HEK293 (cell line): ENCODE data around the gene ARID5A.

Experiments used
- CTCF ChIA-PET: fragments of 350-600 bp; formaldehyde crosslinking; extraction: SDS; loops from one replicate; lab custom pipeline; 2021; ENCODE audit warnings: antibody characterized with exemption; lab: Yijun Ruan, JAX
- POLR2A ChIA-PET: fragments of 300-600 bp; formaldehyde crosslinking; extraction: SDS; loops from one replicate; lab custom pipeline; 2020; ENCODE audit warnings: antibody characterized with exemption, inconsistent platforms; lab: Yijun Ruan, JAX
- H3K27ac ChIP-seq: fragments of 200-500 bp; sonication (Bioruptor generic); 2 replicates; pipeline ENCODE4 v1.5.1; 2014; ENCODE audit warnings: low read depth, low read length, control low read depth, inconsistent platforms; ENCODE audit errors: extremely low read depth
- H3K36me3 ChIP-seq, 2 experiments: fragments of 200-500 bp in 1 of 2; sonication (Bioruptor generic) in 1 of 2; 1 replicate in 1 of 2; 2 replicates in 1 of 2; pipeline ENCODE4 v1.5.1; 2014 to 2017; ENCODE audit warnings: inconsistent platforms in 2 of 2, low read length in 2 of 2; ENCODE audit not compliant: control insufficient read depth in 2 of 2, insufficient read depth in 1 of 2
- H3K4me1 ChIP-seq: fragments of 200-500 bp; sonication (Bioruptor generic); 2 replicates; pipeline ENCODE4 v1.5.1; 2014; ENCODE audit warnings: mild to moderate bottlenecking, low read length, inconsistent platforms; ENCODE audit not compliant: control insufficient read depth, insufficient read depth
- H3K4me3 ChIP-seq: 2 replicates; pipeline ENCODE4 v1.5.1; 2011; ENCODE audit warnings: low read depth, mild to moderate bottlenecking, control low read depth, low read length, moderate library complexity
- H3K9me3 ChIP-seq: fragments of 200-500 bp; sonication (Bioruptor generic); 2 replicates; pipeline ENCODE4 v1.5.1; 2014; ENCODE audit warnings: low read depth, low read length, inconsistent platforms; ENCODE audit not compliant: control insufficient read depth, insufficient read depth
- GFI1B ChIP-seq: fragments of 450-650 bp; formaldehyde crosslinking; IDR thresholded peaks from 2 replicates; pipeline ENCODE4 v1.5.1; 2016; ENCODE audit warnings: missing biosample characterization, missing genetic modification characterization
- GLIS2 ChIP-seq: fragments of 450-650 bp; formaldehyde crosslinking; IDR thresholded peaks from 2 replicates; pipeline ENCODE4 v1.5.1; 2016; ENCODE audit warnings: missing biosample characterization, missing genetic modification characterization
- KLF16 ChIP-seq: fragments of 450-650 bp; formaldehyde crosslinking; IDR thresholded peaks from 2 replicates; pipeline ENCODE4 v1.5.1; 2017; ENCODE audit warnings: missing biosample characterization, missing genetic modification characterization
- KLF9 ChIP-seq: fragments of 450-650 bp; formaldehyde crosslinking; IDR thresholded peaks from 2 replicates; pipeline ENCODE4 v1.5.1; 2016; ENCODE audit warnings: missing biosample characterization, missing genetic modification characterization, low read depth
- SP2 ChIP-seq: fragments of 450-650 bp; formaldehyde crosslinking; IDR thresholded peaks from 2 replicates; pipeline ENCODE4 v1.5.1; 2016; ENCODE audit warnings: missing biosample characterization, missing genetic modification characterization
- SP3 ChIP-seq: fragments of 450-650 bp; formaldehyde crosslinking; IDR thresholded peaks from 2 replicates; pipeline ENCODE4 v1.5.1; 2016; ENCODE audit warnings: missing biosample characterization, missing genetic modification characterization
- ZBTB17 ChIP-seq: fragments of 450-650 bp; formaldehyde crosslinking; IDR thresholded peaks from 2 replicates; pipeline ENCODE4 v1.5.1; 2016; ENCODE audit warnings: missing biosample characterization, missing genetic modification characterization
- ZBTB20 ChIP-seq: fragments of 450-650 bp; formaldehyde crosslinking; IDR thresholded peaks from 2 replicates; pipeline ENCODE4 v1.5.1; 2016; ENCODE audit warnings: missing biosample characterization, missing genetic modification characterization
- ZFP41 ChIP-seq: fragments of 450-650 bp; formaldehyde crosslinking; IDR thresholded peaks from 2 replicates; pipeline ENCODE4 v1.5.1; 2016; ENCODE audit warnings: missing biosample characterization, missing genetic modification characterization, borderline replicate concordance
- ZNF211 ChIP-seq: fragments of 450-650 bp; formaldehyde crosslinking; IDR thresholded peaks from 2 replicates; pipeline ENCODE4 v1.5.1; 2016; ENCODE audit warnings: low read depth, missing biosample characterization, missing genetic modification characterization
- ZNF274 ChIP-seq, 2 experiments: fragments of 200-500 bp in 1 of 2; fragments of 450-650 bp in 1 of 2; sonication (Bioruptor generic) in 1 of 2; formaldehyde crosslinking in 1 of 2; IDR thresholded peaks; 2 replicates each; pipeline versions ENCODE4 v1.5.1 to v1.6.1; 2014 to 2016; ENCODE audit warnings: borderline replicate concordance in 1 of 2, inconsistent platforms in 1 of 2, low read length in 1 of 2, missing biosample characterization in 1 of 2, missing genetic modification characterization in 1 of 2
- ZNF335 ChIP-seq: fragments of 450-650 bp; formaldehyde crosslinking; conservative IDR thresholded peaks from 2 replicates; pipeline ENCODE4 v1.5.1; 2016; ENCODE audit warnings: missing biosample characterization, missing genetic modification characterization
- ZNF423 ChIP-seq: fragments of 450-650 bp; formaldehyde crosslinking; IDR thresholded peaks from 2 replicates; pipeline ENCODE4 v1.5.1; 2016; ENCODE audit warnings: missing biosample characterization, missing genetic modification characterization
- ZNF473 ChIP-seq: fragments of 450-650 bp; formaldehyde crosslinking; IDR thresholded peaks from 2 replicates; pipeline ENCODE4 v1.5.1; 2017; ENCODE audit warnings: missing biosample characterization, missing genetic modification characterization
- ZNF501 ChIP-seq: fragments of 450-650 bp; formaldehyde crosslinking; IDR thresholded peaks from 2 replicates; pipeline ENCODE4 v1.5.1; 2016; ENCODE audit warnings: missing biosample characterization, missing genetic modification characterization
- ZNF514 ChIP-seq: fragments of 450-650 bp; formaldehyde crosslinking; IDR thresholded peaks from 2 replicates; pipeline ENCODE4 v1.5.1; 2016; ENCODE audit warnings: missing biosample characterization, missing genetic modification characterization
- ZNF529 ChIP-seq: fragments of 450-650 bp; formaldehyde crosslinking; IDR thresholded peaks from 2 replicates; pipeline ENCODE4 v1.5.1; 2017; ENCODE audit warnings: missing genetic modification characterization, missing biosample characterization; ENCODE audit not compliant: insufficient replicate concordance
- ZNF530 ChIP-seq: fragments of 450-650 bp; formaldehyde crosslinking; IDR thresholded peaks from 2 replicates; pipeline ENCODE4 v1.5.1; 2016; ENCODE audit warnings: low read depth, missing biosample characterization, missing genetic modification characterization
- ZNF548 ChIP-seq: fragments of 450-650 bp; formaldehyde crosslinking; IDR thresholded peaks from 2 replicates; pipeline ENCODE4 v1.5.1; 2016; ENCODE audit warnings: missing biosample characterization, missing genetic modification characterization
- ZNF558 ChIP-seq: fragments of 450-650 bp; formaldehyde crosslinking; IDR thresholded peaks from 2 replicates; pipeline ENCODE4 v1.5.1; 2016; ENCODE audit warnings: missing biosample characterization, missing genetic modification characterization
- ZNF585B ChIP-seq: fragments of 450-650 bp; formaldehyde crosslinking; IDR thresholded peaks from 2 replicates; pipeline ENCODE4 v1.5.1; 2016; ENCODE audit warnings: missing biosample characterization, missing genetic modification characterization
- ZNF658 ChIP-seq: fragments of 450-650 bp; formaldehyde crosslinking; IDR thresholded peaks from 2 replicates; pipeline ENCODE4; 2016; ENCODE audit warnings: missing biosample characterization, missing genetic modification characterization
- ZNF843 ChIP-seq: fragments of 450-650 bp; formaldehyde crosslinking; IDR thresholded peaks from 2 replicates; pipeline ENCODE4 v1.5.1; 2016; ENCODE audit warnings: missing biosample characterization, missing genetic modification characterization
- ZSCAN16 ChIP-seq: fragments of 450-650 bp; formaldehyde crosslinking; IDR thresholded peaks from 2 replicates; pipeline ENCODE4 v1.5.1; 2016; ENCODE audit warnings: missing biosample characterization, missing genetic modification characterization
- ZSCAN23 ChIP-seq: fragments of 450-650 bp; formaldehyde crosslinking; IDR thresholded peaks from 2 replicates; pipeline ENCODE4 v1.5.1; 2016; ENCODE audit warnings: missing biosample characterization, missing genetic modification characterization
- TF ChIP-seq, protein P1 (sequence below): fragments of 450-650 bp; formaldehyde crosslinking; IDR thresholded peaks from 2 replicates; pipeline ENCODE4 v1.5.1; 2016; ENCODE audit warnings: missing biosample characterization, missing genetic modification characterization
- TF ChIP-seq, protein P2 (sequence below): fragments of 450-650 bp; formaldehyde crosslinking; IDR thresholded peaks from 2 replicates; pipeline ENCODE4 v1.5.1; 2017; ENCODE audit warnings: missing biosample characterization, missing genetic modification characterization
- TF ChIP-seq, protein P3 (sequence below): fragments of 450-650 bp; formaldehyde crosslinking; conservative IDR thresholded peaks from 2 replicates; pipeline ENCODE4 v1.5.1; 2016; ENCODE audit warnings: low read depth, missing biosample characterization, missing genetic modification characterization

Gene ARID5A

DNA sequence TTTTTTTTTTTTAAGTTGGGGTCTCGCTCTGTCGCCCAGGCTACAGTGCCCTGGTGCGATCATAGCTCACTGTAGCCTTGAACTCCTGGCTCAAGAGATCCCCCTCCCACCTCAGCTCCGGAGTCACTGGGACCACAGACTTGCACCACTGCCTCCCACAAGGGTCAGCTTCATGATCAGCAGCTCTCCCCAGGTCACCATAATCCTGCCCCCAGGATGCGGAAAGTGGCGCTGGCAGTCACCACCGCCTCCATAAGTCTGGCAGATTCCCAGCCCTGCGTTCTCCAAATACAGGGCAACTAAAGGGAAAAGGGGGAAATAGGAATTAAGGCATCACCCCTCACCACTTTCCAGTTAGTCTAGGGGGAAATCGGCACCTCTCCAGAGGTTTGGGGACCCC, 5.2 kb upstream of the ARID5A start (continued):
- no peak for TF ChIP-seq ZBTB17

DNA sequence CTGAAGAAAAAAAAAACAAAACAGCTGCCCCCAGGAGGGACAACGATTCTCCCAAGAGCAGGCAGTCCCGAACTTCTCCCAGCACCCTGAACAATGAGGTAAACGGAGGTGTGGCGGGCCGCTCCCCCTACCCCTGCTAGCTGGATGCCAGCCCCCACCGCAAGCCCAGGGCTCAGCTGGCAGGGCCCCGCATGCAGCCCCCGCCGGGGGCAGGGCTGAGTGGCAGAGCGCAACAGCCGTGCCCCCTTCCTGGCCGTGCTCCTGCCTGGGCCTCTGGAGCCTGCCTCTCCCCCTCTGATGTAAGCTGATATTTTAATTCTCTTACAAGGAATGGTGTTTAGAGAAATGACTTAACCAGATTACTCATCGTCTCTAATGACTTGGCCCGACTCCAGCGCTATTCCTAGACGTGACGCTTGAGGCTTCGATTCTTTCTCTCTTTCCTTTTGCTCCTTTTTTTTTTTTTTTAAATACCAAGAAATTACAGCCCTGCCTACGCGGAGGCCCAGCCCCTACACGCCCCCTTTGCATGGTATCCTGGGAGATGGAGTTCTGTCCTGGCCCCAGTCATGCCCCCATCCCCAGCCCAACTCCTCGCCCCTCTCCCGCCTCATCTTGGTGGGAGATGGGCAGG, 4.6 kb upstream of the ARID5A start:
- H3K36me3 ChIP-seq = no peaks in the 10 kb centered on the region
- peak overlapping the region; percentile 33 for H3K4me3 ChIP-seq
- CTCF ChIA-PET = interaction anchor here (0.6 to 4.9 kb wide), 6 partner anchors 12 to 231 kb away, joined by 3 to 27 read pairs (median 3); no protein-coding TSS in a partner anchor
- peaks cover 36% of the 10 kb centered on the region for H3K4me1 ChIP-seq
- H3K9me3 ChIP-seq = no peaks in the 10 kb centered on the region
- POLR2A ChIA-PET = interaction anchor here (0.7 to 1.0 kb wide), 3 partner anchors 8 to 324 kb away, joined by 3 read pairs; partner anchors contain the start of gene STARD7
- peak overlapping the region; percentile 63 for H3K27ac ChIP-seq
- TF ChIP-seq GFI1B (tag by site-specific recombination) (no peak), ZNF423 (tag by site-specific recombination) (no peak), ZNF529 (tag by site-specific recombination) (no peak), ZNF843 (peak; percentile 93), ZFP41 (tag by site-specific recombination) (no peak), ZSCAN16 (tag by site-specific recombination) (0 out of 2 replicates have a peak, but pooled peaks have one; percentile 17), ZSCAN23 (peak; percentile 71; the same call in 1 of the 2 replicates), ZNF585B (no peak), SP3 (tag by site-specific recombination) (peak; percentile 99), ZNF335 (peak; percentile 40), ZNF274 (IDR thresholded peaks at IDR 0.05; ENCODE audit: low read length) (no peak), ZNF274 (tag by site-specific recombination; IDR thresholded peaks at IDR 0.05; ENCODE audit: borderline replicate concordance) (no peak), GLIS2 (peak; percentile 97), ZNF501 (tag by site-specific recombination) (no peak; the same call in 1 of the 2 replicates), KLF9 (tag by site-specific recombination) (peak; percentile 80), ZNF530 (tag by site-specific recombination) (no peak), ZNF211 (tag by site-specific recombination) (no peak), KLF16 (tag by site-specific recombination) (peak; percentile 72; the same call in 1 of the 2 replicates), ZNF548 (tag by site-specific recombination) (no peak), SP2 (tag by site-specific recombination) (peak; percentile 81), ZNF658 (tag by site-specific recombination) (no peak), ZNF514 (tag by site-specific recombination) (no peak), ZBTB20 (tag by site-specific recombination) (peak; percentile 97), ZNF558 (tag by site-specific recombination) (peak; percentile 82; the same call in 1 of the 2 replicates), ZNF473 (tag by site-specific recombination) (no peak)
- TF ChIP-seq, protein P1, sequence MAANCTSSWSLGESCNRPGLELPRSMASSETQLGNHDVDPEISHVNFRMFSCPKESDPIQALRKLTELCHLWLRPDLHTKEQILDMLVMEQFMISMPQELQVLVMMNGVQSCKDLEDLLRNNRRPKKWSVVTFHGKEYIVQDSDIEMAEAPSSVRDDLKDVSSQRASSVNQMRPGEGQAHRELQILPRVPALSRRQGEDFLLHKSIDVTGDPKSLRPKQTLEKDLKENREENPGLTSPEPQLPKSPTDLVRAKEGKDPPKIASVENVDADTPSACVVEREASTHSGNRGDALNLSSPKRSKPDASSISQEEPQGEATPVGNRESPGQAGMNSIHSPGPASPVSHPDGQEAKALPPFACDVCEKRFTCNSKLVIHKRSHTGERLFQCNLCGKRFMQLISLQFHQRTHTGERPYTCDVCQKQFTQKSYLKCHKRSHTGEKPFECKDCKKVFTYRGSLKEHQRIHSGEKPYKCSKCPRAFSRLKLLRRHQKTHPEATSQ = no peak
- TF ChIP-seq, protein P2, sequence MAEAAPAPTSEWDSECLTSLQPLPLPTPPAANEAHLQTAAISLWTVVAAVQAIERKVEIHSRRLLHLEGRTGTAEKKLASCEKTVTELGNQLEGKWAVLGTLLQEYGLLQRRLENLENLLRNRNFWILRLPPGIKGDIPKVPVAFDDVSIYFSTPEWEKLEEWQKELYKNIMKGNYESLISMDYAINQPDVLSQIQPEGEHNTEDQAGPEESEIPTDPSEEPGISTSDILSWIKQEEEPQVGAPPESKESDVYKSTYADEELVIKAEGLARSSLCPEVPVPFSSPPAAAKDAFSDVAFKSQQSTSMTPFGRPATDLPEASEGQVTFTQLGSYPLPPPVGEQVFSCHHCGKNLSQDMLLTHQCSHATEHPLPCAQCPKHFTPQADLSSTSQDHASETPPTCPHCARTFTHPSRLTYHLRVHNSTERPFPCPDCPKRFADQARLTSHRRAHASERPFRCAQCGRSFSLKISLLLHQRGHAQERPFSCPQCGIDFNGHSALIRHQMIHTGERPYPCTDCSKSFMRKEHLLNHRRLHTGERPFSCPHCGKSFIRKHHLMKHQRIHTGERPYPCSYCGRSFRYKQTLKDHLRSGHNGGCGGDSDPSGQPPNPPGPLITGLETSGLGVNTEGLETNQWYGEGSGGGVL (tag by site-specific recombination) = peak; percentile 90
- TF ChIP-seq, protein P3, sequence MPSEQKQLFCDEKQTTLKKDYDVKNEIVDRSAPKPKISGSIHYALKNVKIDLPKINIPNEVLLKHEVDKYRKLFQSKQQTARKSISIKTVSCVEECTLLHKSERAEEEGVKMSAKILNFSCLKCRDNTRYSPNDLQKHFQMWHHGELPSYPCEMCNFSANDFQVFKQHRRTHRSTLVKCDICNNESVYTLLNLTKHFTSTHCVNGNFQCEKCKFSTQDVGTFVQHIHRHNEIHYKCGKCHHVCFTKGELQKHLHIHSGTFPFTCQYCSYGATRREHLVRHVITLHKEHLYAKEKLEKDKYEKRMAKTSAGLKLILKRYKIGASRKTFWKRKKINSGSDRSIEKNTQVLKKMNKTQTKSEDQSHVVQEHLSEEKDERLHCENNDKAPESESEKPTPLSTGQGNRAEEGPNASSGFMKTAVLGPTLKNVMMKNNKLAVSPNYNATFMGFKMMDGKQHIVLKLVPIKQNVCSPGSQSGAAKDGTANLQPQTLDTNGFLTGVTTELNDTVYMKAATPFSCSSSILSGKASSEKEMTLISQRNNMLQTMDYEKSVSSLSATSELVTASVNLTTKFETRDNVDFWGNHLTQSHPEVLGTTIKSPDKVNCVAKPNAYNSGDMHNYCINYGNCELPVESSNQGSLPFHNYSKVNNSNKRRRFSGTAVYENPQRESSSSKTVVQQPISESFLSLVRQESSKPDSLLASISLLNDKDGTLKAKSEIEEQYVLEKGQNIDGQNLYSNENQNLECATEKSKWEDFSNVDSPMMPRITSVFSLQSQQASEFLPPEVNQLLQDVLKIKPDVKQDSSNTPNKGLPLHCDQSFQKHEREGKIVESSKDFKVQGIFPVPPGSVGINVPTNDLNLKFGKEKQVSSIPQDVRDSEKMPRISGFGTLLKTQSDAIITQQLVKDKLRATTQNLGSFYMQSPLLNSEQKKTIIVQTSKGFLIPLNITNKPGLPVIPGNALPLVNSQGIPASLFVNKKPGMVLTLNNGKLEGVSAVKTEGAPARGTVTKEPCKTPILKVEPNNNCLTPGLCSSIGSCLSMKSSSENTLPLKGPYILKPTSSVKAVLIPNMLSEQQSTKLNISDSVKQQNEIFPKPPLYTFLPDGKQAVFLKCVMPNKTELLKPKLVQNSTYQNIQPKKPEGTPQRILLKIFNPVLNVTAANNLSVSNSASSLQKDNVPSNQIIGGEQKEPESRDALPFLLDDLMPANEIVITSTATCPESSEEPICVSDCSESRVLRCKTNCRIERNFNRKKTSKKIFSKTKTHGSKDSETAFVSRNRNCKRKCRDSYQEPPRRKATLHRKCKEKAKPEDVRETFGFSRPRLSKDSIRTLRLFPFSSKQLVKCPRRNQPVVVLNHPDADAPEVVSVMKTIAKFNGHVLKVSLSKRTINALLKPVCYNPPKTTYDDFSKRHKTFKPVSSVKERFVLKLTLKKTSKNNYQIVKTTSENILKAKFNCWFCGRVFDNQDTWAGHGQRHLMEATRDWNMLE (tag by site-specific recombination) = no peak
